Measurements from ENCODE around the gene POLR2J. TPM values are rescaled to one million over a fixed set of nuclear protein-coding genes. Genes with fewer than 3 reads are reported as not detected.

The POLR2J gene
- total RNA-seq, 1 experiment from 2014 or later, result 50.5 TPM

- TF ChIP-seq FOXP4 (CRISPR knock-in tag; IDR thresholded peaks at IDR 0.05) (no peak), ATF2 (CRISPR knock-in tag; IDR thresholded peaks at IDR 0.05; ENCODE audit: borderline replicate concordance, low read depth) (no peak)
Observed at GRCh38 chr7:102460467-102460866, 18.3 kb downstream of the POLR2J start (continued).

- POLR2A ChIA-PET, result interaction anchor here (0.6 to 0.7 kb wide), 2 partner anchors 40 to 100 kb away, joined by 3 to 9 read pairs; no protein-coding TSS in a partner anchor
- no peak overlapping the region for H3K27ac Mint-ChIP-seq
- H3K27me3 Mint-ChIP-seq (ENCODE audit: low read depth), result no peaks in the 10 kb centered on the region
- H3K36me3 Mint-ChIP-seq, result peaks cover 19% of the 10 kb centered on the region
- CTCF ChIA-PET, result interaction anchor here (0.9 kb wide), 1 partner anchor 55 kb away, joined by 3 read pairs; no protein-coding TSS in a partner anchor
- ATAC-seq (no peak), DNase-seq (ENCODE audit: low spot score) (no peak)
- TF ChIP-seq E2F5 (CRISPR knock-in tag; IDR thresholded peaks at IDR 0.05) (no peak), ZNF512 (CRISPR knock-in tag; IDR thresholded peaks at IDR 0.05; ENCODE audit: borderline replicate concordance) (no peak), GRHL2 (CRISPR knock-in tag; IDR thresholded peaks at IDR 0.05; ENCODE audit: insufficient replicate concordance, severe bottlenecking) (no peak), ATF6 (CRISPR knock-in tag; IDR thresholded peaks at IDR 0.05) (no peak), NR3C1 (CRISPR knock-in tag; conservative IDR thresholded peaks at IDR 0.05; ENCODE audit: low read depth) (no peak), ERG (CRISPR knock-in tag; IDR thresholded peaks at IDR 0.05) (no peak), ZNF396 (CRISPR knock-in tag; IDR thresholded peaks at IDR 0.05; ENCODE audit: borderline replicate concordance) (no peak), MXD4 (CRISPR knock-in tag; IDR thresholded peaks at IDR 0.05; ENCODE audit: borderline replicate concordance) (no peak), TCF7 (CRISPR knock-in tag; IDR thresholded peaks at IDR 0.05; ENCODE audit: low read depth) (no peak), ZNF425 (CRISPR knock-in tag; conservative IDR thresholded peaks at IDR 0.05) (no peak), STAT6 (CRISPR knock-in tag; conservative IDR thresholded peaks at IDR 0.05; ENCODE audit: low read depth) (no peak), IRF2 (CRISPR knock-in tag; IDR thresholded peaks at IDR 0.05; ENCODE audit: borderline replicate concordance, low read depth) (no peak)
- H3K4me1 Mint-ChIP-seq, result peaks cover 8% of the 10 kb centered on the region
- no peaks in the 10 kb centered on the region for H3K9me3 Mint-ChIP-seq
- H3K4me3 Mint-ChIP-seq, result no peak overlapping the region
Observed at GRCh38 chr7:102459221-102459844, 19.4 kb downstream of the POLR2J start.
